Endothelial cell of umbilical vein (primary cell): ENCODE measurements around the gene RPS6KL1. TPM values are rescaled to one million over a fixed set of nuclear protein-coding genes. Genes with fewer than 3 reads are reported as not detected.

Source experiments
- BruUV-seq: library from RNA; stranded (reverse); fragments of 400-500 nt; replicated peaks from 2 replicates; lab custom pipeline; 2021; lab: Mats Ljungman, UMichigan
- CTCF ChIA-PET: fragments of 300-600, 350-600 bp; sonication (Branson Sonifier 250); formaldehyde crosslinking; loops from one replicate; lab custom pipeline; 2021; ENCODE audit warnings: antibody characterized with exemption, inconsistent platforms; lab: Charles Lee
- POLR2A ChIA-PET: fragments of 300-600, 350-600 bp; sonication (Branson Sonifier 250); formaldehyde crosslinking; loops from one replicate; lab custom pipeline; 2021; ENCODE audit warnings: antibody characterized with exemption, inconsistent platforms; lab: Charles Lee
- DNase-seq: peaks from one replicate; pipeline ENCODE4 v3.0.0-alpha.2; 2011; ENCODE audit warnings: low read depth, low spot score
- FAIRE-seq: peaks from 2 replicates; lab custom pipeline; 2011; peaks lifted over from hg19 to GRCh38; lab: Jason Lieb, UNC
- H2AFZ ChIP-seq: 2 replicates; pipeline ENCODE4 v1.6.0; 2012; ENCODE audit warnings: low read depth, low read length, control low read depth, inconsistent platforms
- H3K27ac ChIP-seq: 2 replicates; pipeline ENCODE4 v1.5.1; 2011; ENCODE audit warnings: low read depth, mild to moderate bottlenecking, control low read depth, low read length, moderate library complexity; ENCODE audit not compliant: insufficient read depth
- H3K27me3 ChIP-seq, 2 experiments: 2 replicates each; pipeline versions ENCODE4 v1.6.0 to v1.6.1; 2011; ENCODE audit warnings: low read length in 2 of 2, mixed read lengths in 1 of 2; ENCODE audit not compliant: control insufficient read depth in 2 of 2, insufficient read depth in 2 of 2
- H3K36me3 ChIP-seq, 2 experiments: 2 replicates in 1 of 2; 3 replicates in 1 of 2; pipeline ENCODE4 v1.5.1; 2011; ENCODE audit warnings: low read length in 2 of 2, mild to moderate bottlenecking in 1 of 2, moderate library complexity in 1 of 2; ENCODE audit not compliant: control insufficient read depth in 2 of 2, insufficient read depth in 2 of 2; ENCODE audit errors: extremely low read depth in 1 of 2
- H3K4me1 ChIP-seq: 3 replicates; pipeline ENCODE4 v1.5.1; 2011; ENCODE audit warnings: mild to moderate bottlenecking, low read length; ENCODE audit not compliant: control insufficient read depth, insufficient read depth; ENCODE audit errors: extremely low read depth
- H3K4me2 ChIP-seq: 2 replicates; pipeline ENCODE4 v1.6.1; 2011; ENCODE audit warnings: low read length, control low read depth, mixed read lengths; ENCODE audit not compliant: insufficient read depth
- H3K4me3 ChIP-seq, 3 experiments: fragments of 200-600 bp in 1 of 3; sonication (generic), shearing (Covaris generic) in 1 of 3; replicated peaks in 1 of 3; 2 replicates each; pipeline ENCODE4 v1.5.1; 2011 to 2016; ENCODE audit warnings: control low read depth in 3 of 3, low read length in 3 of 3, mild to moderate bottlenecking in 2 of 3, inconsistent platforms in 1 of 3, low read depth in 1 of 3, moderate library complexity in 1 of 3; ENCODE audit not compliant: insufficient read depth in 1 of 3
- H3K79me2 ChIP-seq: 2 replicates; pipeline ENCODE4 v1.6.0; 2012; ENCODE audit warnings: low read length, inconsistent platforms; ENCODE audit not compliant: control insufficient read depth, insufficient read depth
- H3K9ac ChIP-seq: replicated peaks from 2 replicates; pipeline ENCODE3; 2011; ENCODE audit warnings: low read length, control low read depth; ENCODE audit not compliant: insufficient read depth; ENCODE audit errors: extremely low read depth
- H3K9me1 ChIP-seq: replicated peaks from 3 replicates; pipeline ENCODE4 v1.6.0; 2011; ENCODE audit warnings: mild to moderate bottlenecking, low read length; ENCODE audit not compliant: control insufficient read depth, insufficient read depth; ENCODE audit errors: extremely low read depth
- H3K9me3 ChIP-seq: replicated peaks from 2 replicates; pipeline ENCODE4 v1.5.1; 2012; ENCODE audit warnings: low read length, inconsistent platforms; ENCODE audit not compliant: control insufficient read depth, insufficient read depth
- H4K20me1 ChIP-seq: replicated peaks from 2 replicates; pipeline ENCODE3; 2011; ENCODE audit warnings: mild to moderate bottlenecking, low read length; ENCODE audit not compliant: control insufficient read depth, insufficient read depth; ENCODE audit errors: extremely low read depth
- EZH2 ChIP-seq: IDR thresholded peaks from 2 replicates; pipeline ENCODE4 v1.6.1; 2012; ENCODE audit warnings: borderline replicate concordance, low read depth, mild to moderate bottlenecking, moderate library complexity, low read length, inconsistent platforms; ENCODE audit not compliant: severe bottlenecking
- FOS ChIP-seq: IDR thresholded peaks from 2 replicates; pipeline ENCODE4 v1.6.1; 2011; ENCODE audit warnings: mild to moderate bottlenecking, low read length, moderate library complexity, borderline replicate concordance; ENCODE audit not compliant: insufficient read depth
- GATA2 ChIP-seq: IDR thresholded peaks from 2 replicates; pipeline ENCODE4 v1.7.0; 2011; ENCODE audit warnings: low read depth, mild to moderate bottlenecking, moderate library complexity, mixed read lengths, low read length; ENCODE audit not compliant: insufficient read length, insufficient read depth
- JUN ChIP-seq: IDR thresholded peaks from 2 replicates; pipeline ENCODE4 v1.6.1; 2011; ENCODE audit warnings: borderline replicate concordance, low read depth; ENCODE audit not compliant: insufficient read length, insufficient read depth
- MAX ChIP-seq: IDR thresholded peaks from 2 replicates; pipeline ENCODE4 v1.6.1; 2011; ENCODE audit not compliant: insufficient read depth, insufficient read length
- MYC ChIP-seq: IDR thresholded peaks from one replicate; pipeline ENCODE4 v1.6.1; 2011; ENCODE audit warnings: mild to moderate bottlenecking, low read depth, low read length
- POLR2A ChIP-seq: IDR thresholded peaks from 2 replicates; pipeline ENCODE4 v1.6.1; 2012; ENCODE audit warnings: low read depth, mild to moderate bottlenecking, control low read depth, low read length
- POLR2AphosphoS5 ChIP-seq: IDR thresholded peaks from 2 replicates; pipeline ENCODE4 v1.6.1; 2012; ENCODE audit warnings: low read depth, mild to moderate bottlenecking, control low read depth, low read length, moderate library complexity; ENCODE audit not compliant: insufficient read depth
- dilution Hi-C: fragments of 300-500 bp; cut with MboI; formaldehyde crosslinking; loops from one replicate; pipeline ENCODE4 v1.15.0; 2019; ENCODE audit warnings: low sequenced_read_pairs; ENCODE audit not compliant: extremely low pct_ligation_motif_present
- intact Hi-C: fragments of 100-400 bp; cut with micrococcal nuclease; formaldehyde crosslinking; loops from one replicate; pipeline ENCODE4 v1.10.0; 2022
- polyA plus RNA-seq, 4 experiments: library from polyadenylated mRNA; depleted of rRNA in 3 of 4; stranded (reverse) in 3 of 4; unstranded in 1 of 4; fragments of >200 nt; gene quantifications; 2 replicates each; pipeline versions ENCODE4 v1.2.1 to v1.2.3, GENCODE V29; 2011 to 2012; ENCODE audit warnings: missing spikeins in 1 of 4
- total RNA-seq: library from RNA; stranded (reverse); gene quantifications from 2 replicates; pipeline ENCODE4 v1.2.3, GENCODE V29; 2021
- TF ChIP-seq, protein P1 (sequence below), 2 donors: IDR thresholded peaks; 1 replicate in 1 of 2; 2 replicates in 1 of 2; pipeline ENCODE4 v1.5.1; 2011; ENCODE audit warnings: low read length in 2 of 2, mild to moderate bottlenecking in 2 of 2, moderate library complexity in 2 of 2, control low read depth in 1 of 2, inconsistent platforms in 1 of 2, low read depth in 1 of 2; ENCODE audit not compliant: insufficient read depth in 1 of 2; ENCODE audit errors: extremely low read depth in 1 of 2

The RPS6KL1 gene
- total and polyA plus RNA-seq, 2 donors (not counting 3 experiments of a cell fraction or from before 2014, with no cell fraction given), result 10.2 to 23.8 TPM

DNA sequence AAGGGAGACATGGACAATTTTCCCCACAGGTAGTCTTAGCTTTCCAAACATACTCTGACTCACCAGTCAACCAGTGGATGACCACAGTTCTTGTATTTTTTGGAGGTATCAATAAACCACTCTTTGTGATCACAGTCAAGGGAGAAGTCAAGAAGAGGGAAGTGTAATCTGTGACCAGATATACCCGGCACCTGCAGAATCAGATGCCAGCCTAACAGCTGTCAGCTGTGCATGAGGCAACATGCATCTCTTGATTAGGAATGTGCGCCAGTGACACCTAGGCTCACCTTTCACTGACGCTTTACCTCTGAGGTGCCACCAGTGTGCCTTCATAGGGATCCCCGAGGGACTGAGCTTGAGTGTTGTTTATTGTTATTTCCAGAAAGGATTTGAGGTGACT, 67.1 kb downstream of the RPS6KL1 start:
- Histone ChIP-seq H3K4me1 (no peaks in the 10 kb centered on the region), H3K9me3 (no peaks in the 10 kb centered on the region), H3K27me3 (no peaks in the 10 kb centered on the region), H3K4me2 (no peak overlapping the region), H3K4me3 (no peak overlapping the region), H3K9me1 (no peaks in the 10 kb centered on the region), H2AFZ (no peak overlapping the region), H3K9ac (no peak overlapping the region), H3K36me3 (no peaks in the 10 kb centered on the region), H3K27ac (no peak overlapping the region), H3K79me2 (no peaks in the 10 kb centered on the region), H4K20me1 (no peaks in the 10 kb centered on the region)
- dilution Hi-C loops, result no loop called here
- TF ChIP-seq MYC, result no peak
- TF ChIP-seq, protein P1, sequence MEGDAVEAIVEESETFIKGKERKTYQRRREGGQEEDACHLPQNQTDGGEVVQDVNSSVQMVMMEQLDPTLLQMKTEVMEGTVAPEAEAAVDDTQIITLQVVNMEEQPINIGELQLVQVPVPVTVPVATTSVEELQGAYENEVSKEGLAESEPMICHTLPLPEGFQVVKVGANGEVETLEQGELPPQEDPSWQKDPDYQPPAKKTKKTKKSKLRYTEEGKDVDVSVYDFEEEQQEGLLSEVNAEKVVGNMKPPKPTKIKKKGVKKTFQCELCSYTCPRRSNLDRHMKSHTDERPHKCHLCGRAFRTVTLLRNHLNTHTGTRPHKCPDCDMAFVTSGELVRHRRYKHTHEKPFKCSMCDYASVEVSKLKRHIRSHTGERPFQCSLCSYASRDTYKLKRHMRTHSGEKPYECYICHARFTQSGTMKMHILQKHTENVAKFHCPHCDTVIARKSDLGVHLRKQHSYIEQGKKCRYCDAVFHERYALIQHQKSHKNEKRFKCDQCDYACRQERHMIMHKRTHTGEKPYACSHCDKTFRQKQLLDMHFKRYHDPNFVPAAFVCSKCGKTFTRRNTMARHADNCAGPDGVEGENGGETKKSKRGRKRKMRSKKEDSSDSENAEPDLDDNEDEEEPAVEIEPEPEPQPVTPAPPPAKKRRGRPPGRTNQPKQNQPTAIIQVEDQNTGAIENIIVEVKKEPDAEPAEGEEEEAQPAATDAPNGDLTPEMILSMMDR (IDR thresholded peaks at IDR 0.05; ENCODE audit: extremely low read depth in 1 of 2, insufficient read depth in 1 of 2, low read depth in 1 of 2, low read length in 2 of 2), result no peak
- no peak for TF ChIP-seq POLR2A
- TF ChIP-seq POLR2AphosphoS5, result no peak
- no peak for TF ChIP-seq EZH2
- no peak for TF ChIP-seq GATA2
- TF ChIP-seq MAX, result no peak
- no peak for TF ChIP-seq FOS
- no peak for TF ChIP-seq JUN
- DNase-seq, result no peak
- CTCF ChIA-PET, result interaction anchor here (0.6 to 12.3 kb wide), 9 partner anchors 8 to 247 kb away, joined by 3 to 468 read pairs (median 3); partner anchors contain the start of gene LTBP2
- FAIRE-seq, result no peak
- BruUV-seq, result no TSS peak
- intact Hi-C loops, result no loop called here
- POLR2A ChIA-PET, result no interaction called here
